H1 (cell line): ENCODE data around the gene CUTA. TPM values are rescaled to one million over a fixed set of nuclear protein-coding genes. Genes with fewer than 3 reads are reported as not detected.

Source experiments
- CTBP2 ChIP-seq: IDR thresholded peaks from 2 replicates; pipeline ENCODE4 v1.7.0; 2011; ENCODE audit warnings: borderline replicate concordance, mild to moderate bottlenecking, moderate library complexity, mixed read lengths, low read length; ENCODE audit not compliant: insufficient read depth, insufficient read length
- EGR1 ChIP-seq: IDR thresholded peaks from 2 replicates; pipeline ENCODE4 v1.6.1; 2011; ENCODE audit warnings: low read depth, low read length, borderline replicate concordance
- MAFK ChIP-seq: IDR thresholded peaks from 2 replicates; pipeline ENCODE4 v1.6.1; 2012; ENCODE audit warnings: low read depth, mild to moderate bottlenecking, improper control_type of control experiment, low read length
- polyA plus RNA-seq, 7 experiments: library from polyadenylated mRNA; depleted of rRNA in 3 of 7; stranded (reverse) in 5 of 7; unstranded in 2 of 7; fragments of >200 nt in 5 of 7; fragments of 200-250 nt in 2 of 7; gene quantifications; 1 replicate in 5 of 7; 2 replicates in 1 of 7; 4 replicates in 1 of 7; pipeline versions ENCODE4 v1.2.1 to v1.2.3, GENCODE V29; 2011 to 2013; ENCODE audit warnings: missing spikeins in 2 of 7, mixed read lengths in 2 of 7
- total RNA-seq: library from RNA; stranded (reverse); fragmentation: NEBNext Ultra II Directional; extraction: Animal tissue kit (Norgen Biotek cat#: 25700); gene quantifications from 2 replicates; pipeline ENCODE4 v1.2.1, GENCODE V29; 2021

CUTA gene
- total and polyA plus RNA-seq, 2 of the 8 experiments (the other 6 are each of a cell fraction or from before 2014, with no cell fraction given) = 297 to 460 TPM

DNA sequence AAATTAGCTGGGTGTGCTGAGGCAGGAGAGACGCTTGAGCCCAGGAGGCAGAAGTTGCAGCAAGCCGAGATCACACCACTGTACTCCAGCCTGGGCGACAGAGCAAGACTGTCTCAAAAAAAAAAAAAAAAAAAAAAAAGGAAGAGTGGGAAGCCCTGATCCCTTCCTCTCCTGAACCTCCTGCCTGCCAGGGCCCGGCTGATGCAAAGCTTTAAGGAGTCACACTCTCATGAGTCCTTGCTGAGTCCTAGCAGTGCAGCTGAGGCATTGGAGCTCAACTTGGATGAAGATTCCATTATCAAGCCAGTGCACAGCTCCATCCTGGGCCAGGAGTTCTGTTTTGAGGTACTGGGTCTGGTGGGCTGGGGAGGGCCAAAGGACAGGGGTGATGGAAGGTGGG is 17.1 kb upstream of the CUTA start (continued):
- TF ChIP-seq CTBP2 (no peak), EGR1 (no peak), MAFK (no peak)
